GM12891 (cell line): ENCODE results near the gene RUVBL1.
A peak's percentile ranks its signal among the peaks of the same experiment; 100 is the strongest.

Source experiments
- DNase-seq: peaks from one replicate; pipeline ENCODE4 v3.0.0; 2011; ENCODE audit warnings: low spot score; ENCODE audit not compliant: insufficient read length
- FAIRE-seq: peaks from 2 replicates; lab custom pipeline; 2011; peaks lifted over from hg19 to GRCh38; lab: Jason Lieb, UNC
- PAX5 ChIP-seq: IDR thresholded peaks from 2 replicates; pipeline ENCODE4 v1.6.1; 2011; ENCODE audit warnings: low read length, moderate library complexity, mild to moderate bottlenecking; ENCODE audit not compliant: insufficient read depth, severe bottlenecking
- POLR2A ChIP-seq: IDR thresholded peaks from 2 replicates; pipeline ENCODE4 v1.6.1; 2011; ENCODE audit warnings: low read depth, low read length, control low read depth
- POLR2AphosphoS5 ChIP-seq: IDR thresholded peaks from 2 replicates; pipeline ENCODE4 v1.6.1; 2011; ENCODE audit warnings: low read depth, low read length, control low read depth
- POU2F2 ChIP-seq: IDR thresholded peaks from 2 replicates; pipeline ENCODE4 v1.6.1; 2011; ENCODE audit warnings: low read depth, mild to moderate bottlenecking, control low read depth, low read length, moderate library complexity
- SPI1 ChIP-seq: IDR thresholded peaks from 2 replicates; pipeline ENCODE4 v1.6.1; 2011; ENCODE audit warnings: low read depth, low read length, control low read depth
- TAF1 ChIP-seq: IDR thresholded peaks from 2 replicates; pipeline ENCODE4 v1.6.1; 2011; ENCODE audit warnings: low read depth, low read length, control low read depth

The RUVBL1 gene

DNA sequence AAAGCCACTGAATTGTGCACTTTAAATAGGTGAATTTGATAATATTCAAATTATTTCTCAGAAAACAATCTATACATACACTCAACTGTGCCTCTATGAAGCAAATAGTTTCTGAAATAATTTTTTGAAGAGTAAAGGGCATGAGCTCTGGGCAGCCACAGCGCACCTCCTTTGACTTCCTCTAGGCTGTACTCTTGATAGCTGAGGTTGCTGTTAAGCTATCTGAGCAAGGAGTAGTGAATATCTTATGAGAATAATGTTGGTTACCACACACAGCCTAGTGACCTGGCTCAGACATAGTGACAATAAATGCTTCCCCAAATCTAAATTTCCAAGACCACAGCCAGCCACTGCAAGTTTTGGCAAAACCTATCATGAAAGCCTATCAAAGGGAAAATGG is 83.0 kb downstream of the RUVBL1 start:
- TF ChIP-seq PAX5, result no peak
- no peak for TF ChIP-seq TAF1
- no peak for TF ChIP-seq POU2F2
- TF ChIP-seq POLR2AphosphoS5, result no peak
- no peak for TF ChIP-seq SPI1
- no peak for TF ChIP-seq POLR2A
- DNase-seq (no peak), FAIRE-seq (no peak)

DNA sequence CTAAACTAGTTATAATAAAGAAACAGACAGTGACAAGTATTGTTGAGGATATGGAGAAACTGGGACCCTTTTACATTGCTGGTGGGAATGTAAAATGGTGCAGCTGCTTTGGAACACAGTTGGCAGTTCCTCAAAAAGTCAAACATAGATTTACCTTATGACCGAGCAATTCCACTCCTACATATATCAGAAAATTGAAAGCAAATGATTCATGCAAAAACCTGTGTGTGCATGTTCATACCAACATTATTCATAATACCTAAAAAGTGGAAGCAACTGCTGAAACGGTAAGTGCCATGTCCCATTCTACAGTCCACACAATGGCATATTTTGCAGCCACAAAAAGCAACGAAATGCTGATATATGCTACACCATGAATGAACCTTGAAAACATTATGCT is 83.6 kb downstream of the RUVBL1 start:
- TF ChIP-seq PAX5 (no peak), SPI1 (peak; percentile 33; the same call in 1 of the 2 replicates), POU2F2 (no peak)
- FAIRE-seq, result no peak
- DNase-seq, result no peak

DNA sequence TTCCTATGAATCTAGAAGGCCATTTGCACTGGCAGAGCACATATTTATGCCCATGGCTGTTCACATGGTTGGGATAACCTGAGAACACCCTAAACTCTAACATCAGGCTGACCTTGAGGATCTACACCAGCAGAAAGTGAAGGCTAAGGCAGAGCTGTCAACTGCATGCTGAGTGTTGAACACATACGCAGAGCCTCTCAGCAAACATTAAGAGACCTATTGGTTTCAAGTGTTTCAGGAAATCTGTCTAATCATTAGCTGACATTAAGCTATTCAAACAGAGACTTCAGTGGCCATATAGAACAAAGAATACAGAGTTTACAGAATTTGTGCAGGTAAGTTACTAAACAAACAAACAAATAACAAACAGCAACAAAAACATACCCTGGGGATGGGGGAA is 87.5 kb downstream of the RUVBL1 start:
- DNase-seq, result no peak
- TF ChIP-seq POLR2AphosphoS5 (no peak), TAF1 (no peak), POLR2A (no peak), SPI1 (no peak), POU2F2 (no peak)
- FAIRE-seq, result no peak

DNA sequence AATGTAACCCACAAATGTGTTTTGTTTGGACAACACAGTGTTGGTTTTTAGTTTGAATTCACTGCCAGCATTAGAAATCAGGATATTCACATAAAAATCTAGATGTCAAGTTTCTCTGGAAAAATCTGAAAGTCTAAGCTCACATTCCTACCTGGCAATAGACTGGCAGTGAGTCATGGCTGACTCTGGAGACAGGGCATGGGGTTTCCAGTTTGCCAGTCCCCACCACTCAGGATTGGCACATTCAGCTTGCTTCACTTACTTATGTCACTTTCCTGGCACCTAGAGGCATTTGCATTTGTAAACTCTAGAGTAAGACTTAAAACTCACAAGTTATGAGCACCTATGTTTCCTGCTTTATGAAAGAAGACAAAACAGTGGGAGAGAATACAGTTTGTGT is 90.5 kb downstream of the RUVBL1 start:
- no peak for DNase-seq
- TF ChIP-seq SPI1, result no peak
- no peak for FAIRE-seq
